ENCODE data around the gene NENF. TPM values are rescaled to one million over a fixed set of nuclear protein-coding genes. Genes with fewer than 3 reads are reported as not detected.
A peak's percentile ranks its signal among the peaks of the same experiment; 100 is the strongest.
"Not testable (repeated sequence)": the region's sequence is repeated elsewhere in the genome, so short reads cannot be mapped to it uniquely, and the experiment has no call there.

NENF gene
- 110 TPM for total RNA-seq

DNA sequence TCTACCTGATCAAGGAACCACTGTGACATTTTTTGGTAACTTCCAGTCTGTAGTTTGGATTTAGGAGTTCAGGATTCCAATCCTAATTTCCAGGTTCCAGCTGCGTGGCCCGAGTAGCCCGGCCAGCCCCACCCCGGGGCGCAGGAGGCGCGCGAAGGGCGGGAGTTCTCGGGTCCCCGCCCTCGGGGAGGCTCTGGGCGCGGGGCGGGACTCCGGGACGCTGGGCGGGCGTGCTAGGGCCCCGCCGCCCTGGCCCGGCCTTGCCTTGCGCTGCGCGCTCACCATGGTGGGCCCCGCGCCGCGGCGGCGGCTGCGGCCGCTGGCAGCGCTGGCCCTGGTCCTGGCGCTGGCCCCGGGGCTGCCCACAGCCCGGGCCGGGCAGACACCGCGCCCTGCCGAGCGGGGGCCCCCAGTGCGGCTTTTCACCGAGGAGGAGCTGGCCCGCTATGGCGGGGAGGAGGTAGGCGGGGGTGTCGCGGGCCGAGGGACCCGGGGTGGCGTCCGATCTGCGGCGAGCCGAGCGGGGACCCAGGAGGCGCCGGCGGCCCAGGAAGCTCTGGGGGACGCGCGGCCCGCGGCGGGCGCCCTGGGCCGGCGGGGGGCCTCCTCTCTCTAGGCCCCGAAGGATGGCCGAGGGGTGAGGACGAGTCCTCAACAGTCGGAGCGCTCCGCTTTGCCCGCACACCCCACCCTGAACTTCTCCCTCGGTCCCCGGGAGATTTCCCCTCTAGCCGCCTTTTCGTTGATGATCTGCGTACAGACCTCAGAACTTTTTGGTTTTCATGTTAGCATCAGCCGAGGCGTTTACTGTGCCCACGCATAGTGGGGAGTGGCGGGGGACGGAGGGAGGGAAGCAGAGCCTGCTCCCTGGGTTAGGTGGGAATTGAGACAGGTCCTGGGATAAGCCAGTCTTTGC lies at the start of gene NENF:
TSS of gene NENF (plus strand) at position 260 of the 916 bp plus-strand sequence. CDS start at position 284, 24 bp downstream.
- Histone ChIP-seq H3K27me3 (no peaks in the 10 kb centered on the region), H3K4me1 (peaks cover 21% of the 10 kb centered on the region), H3K27ac (peak within 1 kb of the TSS; percentile 88), H3K36me3 (no peaks in the 10 kb centered on the region), H3K9me3 (no peaks in the 10 kb centered on the region), H3K4me3 (peak within 1 kb of the TSS; percentile 77 to 97)
- peak in 1 of 2 donors; percentile 85 for TF ChIP-seq POLR2A (IDR thresholded peaks at IDR 0.05)
- TF ChIP-seq POLR2AphosphoS5 (IDR thresholded peaks at IDR 0.05; ENCODE audit: insufficient read depth in 1 of 2, low read depth in 1 of 2): peak in 1 of 2 donors; percentile 63
- TF ChIP-seq, protein P1, sequence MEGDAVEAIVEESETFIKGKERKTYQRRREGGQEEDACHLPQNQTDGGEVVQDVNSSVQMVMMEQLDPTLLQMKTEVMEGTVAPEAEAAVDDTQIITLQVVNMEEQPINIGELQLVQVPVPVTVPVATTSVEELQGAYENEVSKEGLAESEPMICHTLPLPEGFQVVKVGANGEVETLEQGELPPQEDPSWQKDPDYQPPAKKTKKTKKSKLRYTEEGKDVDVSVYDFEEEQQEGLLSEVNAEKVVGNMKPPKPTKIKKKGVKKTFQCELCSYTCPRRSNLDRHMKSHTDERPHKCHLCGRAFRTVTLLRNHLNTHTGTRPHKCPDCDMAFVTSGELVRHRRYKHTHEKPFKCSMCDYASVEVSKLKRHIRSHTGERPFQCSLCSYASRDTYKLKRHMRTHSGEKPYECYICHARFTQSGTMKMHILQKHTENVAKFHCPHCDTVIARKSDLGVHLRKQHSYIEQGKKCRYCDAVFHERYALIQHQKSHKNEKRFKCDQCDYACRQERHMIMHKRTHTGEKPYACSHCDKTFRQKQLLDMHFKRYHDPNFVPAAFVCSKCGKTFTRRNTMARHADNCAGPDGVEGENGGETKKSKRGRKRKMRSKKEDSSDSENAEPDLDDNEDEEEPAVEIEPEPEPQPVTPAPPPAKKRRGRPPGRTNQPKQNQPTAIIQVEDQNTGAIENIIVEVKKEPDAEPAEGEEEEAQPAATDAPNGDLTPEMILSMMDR (IDR thresholded peaks at IDR 0.05): no peak
- intact Hi-C loops (cut with DNase I): no loop called here
- DNase-seq (ENCODE audit: extremely low spot score in 2 of 2): no peak

DNA sequence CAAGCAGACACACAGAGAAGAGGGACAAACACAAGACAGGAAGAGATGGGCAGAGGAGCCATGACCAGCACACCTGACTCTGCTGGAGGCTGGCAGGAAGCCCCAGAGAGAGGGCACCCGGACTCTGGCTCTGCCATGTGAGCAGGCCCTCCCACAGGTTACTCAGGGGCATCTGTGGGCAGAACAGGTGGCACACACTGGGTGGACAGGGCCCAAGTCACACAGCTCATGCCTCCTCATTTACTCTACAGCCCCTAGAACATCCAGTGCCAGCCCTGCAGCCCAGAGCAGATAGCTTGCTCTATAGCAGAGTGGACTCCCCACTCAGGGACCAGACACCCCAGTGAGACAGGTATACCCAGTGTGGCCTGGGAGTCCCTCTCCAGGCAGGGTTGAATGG lies 46.7 kb upstream of the NENF start:
- Histone ChIP-seq H3K36me3 (peaks cover 0 to 5% of the 10 kb centered on the region in 2 donors), H3K4me3 (no peak overlapping the region), H3K27me3 (no peaks in the 10 kb centered on the region), H3K27ac (no peak overlapping the region), H3K4me1 (no peaks in the 10 kb centered on the region), H3K9me3 (peaks cover 2% of the 10 kb centered on the region)
- TF ChIP-seq, protein P1 (IDR thresholded peaks at IDR 0.05): no peak
- TF ChIP-seq POLR2A (IDR thresholded peaks at IDR 0.05): no peak
- TF ChIP-seq POLR2AphosphoS5 (IDR thresholded peaks at IDR 0.05; ENCODE audit: insufficient read depth in 1 of 2, low read depth in 1 of 2): no peak
- DNase-seq (ENCODE audit: extremely low spot score in 2 of 2): no peak
- intact Hi-C loops (cut with DNase I): no loop called here

DNA sequence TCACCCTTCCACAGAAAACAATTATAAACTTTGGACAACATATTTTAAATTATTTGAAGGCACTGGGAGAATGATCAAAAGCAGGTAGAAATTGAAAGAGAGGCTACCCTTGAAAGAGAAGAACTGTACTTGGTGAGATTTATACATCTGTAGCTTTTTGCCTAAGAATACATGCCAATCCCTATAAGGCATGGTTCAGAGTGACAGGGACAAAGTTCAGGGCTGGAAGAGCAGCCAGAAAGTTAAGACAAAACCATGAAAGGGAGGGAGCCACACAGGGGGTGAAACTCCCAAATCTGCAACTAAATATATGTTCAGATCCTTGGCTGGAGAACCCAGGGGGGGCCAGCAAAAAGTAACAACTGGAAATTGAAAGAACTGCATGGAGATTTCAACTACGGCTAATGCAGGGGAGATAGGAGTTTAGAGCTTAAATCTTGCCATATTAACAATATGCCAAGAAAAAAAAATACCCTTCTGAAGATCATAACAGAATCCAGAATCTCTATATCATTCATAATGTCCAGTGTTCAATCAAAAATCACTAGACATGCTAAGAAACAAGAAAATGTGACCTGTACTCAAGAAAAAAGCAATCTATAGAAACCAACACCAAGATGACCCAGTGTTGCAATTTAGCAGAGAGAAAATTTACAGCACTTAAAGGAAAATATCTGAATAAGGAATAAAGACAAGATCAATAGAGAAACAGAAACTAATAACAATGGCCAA lies 43.6 kb upstream of the NENF start:
- Histone ChIP-seq H3K9me3 (peaks cover 2% of the 10 kb centered on the region), H3K36me3 (no peaks in the 10 kb centered on the region), H3K27me3 (no peaks in the 10 kb centered on the region), H3K27ac (no peak overlapping the region), H3K4me3 (no peak overlapping the region), H3K4me1 (no peaks in the 10 kb centered on the region)
- intact Hi-C loops (cut with DNase I): no loop called here
- TF ChIP-seq POLR2A (IDR thresholded peaks at IDR 0.05) (no peak), POLR2AphosphoS5 (IDR thresholded peaks at IDR 0.05; ENCODE audit: insufficient read depth in 1 of 2, low read depth in 1 of 2) (no peak)
- TF ChIP-seq, protein P1 (IDR thresholded peaks at IDR 0.05): no peak
- no peak for DNase-seq (ENCODE audit: extremely low spot score in 2 of 2)

DNA sequence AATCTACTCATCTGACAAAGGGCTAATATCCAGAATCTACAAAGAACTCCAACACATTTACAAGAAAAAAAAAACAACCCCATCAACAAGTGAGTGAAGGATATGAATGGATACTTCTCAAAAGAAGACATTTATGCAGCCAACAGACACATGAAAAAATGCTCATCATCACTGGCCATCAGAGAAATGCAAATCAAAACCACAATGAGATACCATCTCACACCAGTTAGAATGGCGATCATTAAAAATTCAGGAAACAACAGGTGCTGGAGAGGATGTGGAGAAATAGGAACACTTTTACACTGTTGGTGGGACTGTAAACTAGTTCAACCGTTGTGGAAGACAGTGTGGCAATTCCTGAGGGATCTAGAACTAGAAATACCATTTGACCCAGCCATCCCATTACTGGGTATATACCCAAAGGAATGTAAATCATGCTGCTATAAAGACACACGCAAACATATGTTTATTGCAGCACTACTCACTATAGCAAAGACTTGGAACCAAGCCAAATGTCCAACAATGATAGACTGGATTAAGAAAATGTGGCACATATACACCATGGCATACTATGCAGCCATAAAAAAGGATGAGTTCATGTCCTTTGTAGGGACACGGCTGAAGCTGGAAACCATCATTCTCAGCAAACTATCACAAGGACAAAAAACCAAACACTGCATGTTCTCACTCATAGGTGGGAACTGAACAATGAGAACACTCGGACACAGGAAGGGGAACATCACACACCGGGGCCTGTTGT lies 36.9 kb upstream of the NENF start:
- H3K9me3 ChIP-seq; H3K36me3 ChIP-seq; H3K27me3 ChIP-seq; H3K27ac ChIP-seq; DNase-seq (ENCODE audit: extremely low spot score in 2 of 2); H3K4me3 ChIP-seq; intact Hi-C loops (cut with DNase I); H3K4me1 ChIP-seq: not testable (repeated sequence)

DNA sequence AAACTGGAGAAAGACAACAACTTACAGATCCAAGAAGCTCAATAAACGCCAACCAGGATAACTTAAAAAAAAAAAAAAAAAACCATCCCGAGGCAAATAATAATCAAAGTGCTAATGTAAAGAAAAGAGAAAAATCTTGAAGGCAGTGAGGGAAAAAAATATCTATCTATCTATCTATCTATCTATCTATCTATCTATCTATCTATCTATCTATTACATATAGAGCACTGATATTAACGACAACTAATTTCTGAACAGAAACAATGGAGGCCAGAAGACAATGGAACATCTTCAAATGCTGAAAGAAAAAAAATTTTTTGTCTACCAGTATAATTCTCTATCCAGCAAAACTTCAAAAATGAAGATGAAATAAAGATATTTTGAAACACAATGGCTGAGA lies 36.1 kb upstream of the NENF start:
- TF ChIP-seq POLR2AphosphoS5 (IDR thresholded peaks at IDR 0.05; ENCODE audit: insufficient read depth in 1 of 2, low read depth in 1 of 2) (no peak), POLR2A (IDR thresholded peaks at IDR 0.05) (no peak)
- TF ChIP-seq, protein P1 (IDR thresholded peaks at IDR 0.05): no peak
- intact Hi-C loops (cut with DNase I): no loop called here
- Histone ChIP-seq H3K36me3 (no peaks in the 10 kb centered on the region), H3K4me1 (no peaks in the 10 kb centered on the region), H3K4me3 (no peak overlapping the region), H3K9me3 (no peaks in the 10 kb centered on the region), H3K27me3 (no peaks in the 10 kb centered on the region), H3K27ac (no peak overlapping the region)
- no peak for DNase-seq (ENCODE audit: extremely low spot score in 2 of 2)
